Activated naive CD4-positive, alpha-beta T cell treated with anti-CD3 and anti-CD28 coated beads, Interleukin-2, amount 50 U/mL, for 24 hours (primary cell): ENCODE measurements around the gene ZNF563.
"Not testable (repeated sequence)": the region's sequence is repeated elsewhere in the genome, so short reads cannot be mapped to it uniquely, and the experiment has no call there.

ENCODE experiments used
- H3K27ac Mint-ChIP-seq: one replicate; pipeline ENCODE4 v1.8.0; 2021; ENCODE audit warnings: mild to moderate bottlenecking, mixed read lengths
- H3K27me3 Mint-ChIP-seq: one replicate; pipeline ENCODE4 v1.8.0; 2021; ENCODE audit warnings: mixed read lengths
- H3K36me3 Mint-ChIP-seq: one replicate; pipeline ENCODE4 v1.8.0; 2021; ENCODE audit warnings: mixed read lengths
- H3K4me1 Mint-ChIP-seq: one replicate; pipeline ENCODE4 v1.8.0; 2021; ENCODE audit warnings: mixed read lengths
- H3K4me3 Mint-ChIP-seq: one replicate; pipeline ENCODE4 v1.8.0; 2021; ENCODE audit warnings: mild to moderate bottlenecking, mixed read lengths
- H3K9me3 Mint-ChIP-seq: one replicate; pipeline ENCODE4 v1.8.0; 2021; ENCODE audit warnings: mixed read lengths

ZNF563 gene

GRCh38 chr19:12333162-12334159, at the start of gene ZNF563:
ZNF563 (minus strand) TSS chr19:12333633; CDS start chr19:12333482, 151 bp downstream.
- Mint-ChIP-seq H3K27me3 (no peaks in the 10 kb centered on the region), H3K27ac (peak within 1 kb of the TSS; percentile 97), H3K36me3 (peaks cover 4% of the 10 kb centered on the region), H3K4me3 (peak within 1 kb of the TSS; percentile 97), H3K9me3 (no peaks in the 10 kb centered on the region), H3K4me1 (peaks cover 45% of the 10 kb centered on the region)

- Mint-ChIP-seq H3K27me3 (no peaks in the 10 kb centered on the region), H3K27ac (no peak overlapping the region), H3K4me1 (no peaks in the 10 kb centered on the region), H3K36me3 (peaks cover 39% of the 10 kb centered on the region), H3K4me3 (no peak overlapping the region), H3K9me3 (peaks cover 14% of the 10 kb centered on the region)
Measured at GRCh38 chr19:12380444-12380737, 47.0 kb upstream of the ZNF563 start.

- H3K36me3 Mint-ChIP-seq = peaks cover 37% of the 10 kb centered on the region
- H3K4me3 Mint-ChIP-seq = no peak overlapping the region
- H3K27me3 Mint-ChIP-seq = no peaks in the 10 kb centered on the region
- H3K9me3 Mint-ChIP-seq = peaks cover 14% of the 10 kb centered on the region
- no peak overlapping the region for H3K27ac Mint-ChIP-seq
- H3K4me1 Mint-ChIP-seq = no peaks in the 10 kb centered on the region
Measured at GRCh38 chr19:12379732-12380443, 46.5 kb upstream of the ZNF563 start.

- no peaks in the 10 kb centered on the region for H3K27me3 Mint-ChIP-seq
- H3K27ac Mint-ChIP-seq = no peak overlapping the region
- H3K4me3 Mint-ChIP-seq = no peak overlapping the region
- no peaks in the 10 kb centered on the region for H3K4me1 Mint-ChIP-seq
- peaks cover 13% of the 10 kb centered on the region for H3K36me3 Mint-ChIP-seq
- H3K9me3 Mint-ChIP-seq = peaks cover 7% of the 10 kb centered on the region
Measured at GRCh38 chr19:12374026-12374425, 40.6 kb upstream of the ZNF563 start.

- Mint-ChIP-seq H3K9me3 (no peaks in the 10 kb centered on the region), H3K27ac (peak within 1 kb of the TSS; percentile 68), H3K4me1 (peaks cover 22% of the 10 kb centered on the region), H3K27me3 (no peaks in the 10 kb centered on the region), H3K4me3 (peak within 1 kb of the TSS; percentile 98), H3K36me3 (no peaks in the 10 kb centered on the region)
Measured at GRCh38 chr19:12365236-12366162, 32.1 kb upstream of the ZNF563 start, which contains the start of gene ZNF442. ZNF442 (minus strand) TSS chr19:12365683; CDS start chr19:12363631, 2,052 bp downstream.

- H3K27ac Mint-ChIP-seq = peak overlapping the region; percentile 68
- H3K27me3 Mint-ChIP-seq = no peaks in the 10 kb centered on the region
- no peaks in the 10 kb centered on the region for H3K36me3 Mint-ChIP-seq
- H3K4me1 Mint-ChIP-seq = peaks cover 22% of the 10 kb centered on the region
- no peaks in the 10 kb centered on the region for H3K9me3 Mint-ChIP-seq
- H3K4me3 Mint-ChIP-seq = peak overlapping the region; percentile 98
Measured at GRCh38 chr19:12364391-12365235, 31.2 kb upstream of the ZNF563 start.

GRCh38 chr19:12362236-12362635, 28.8 kb upstream of the ZNF563 start:
- peaks cover 22% of the 10 kb centered on the region for H3K4me1 Mint-ChIP-seq
- not testable (repeated sequence) for H3K27ac Mint-ChIP-seq, H3K36me3 Mint-ChIP-seq, H3K9me3 Mint-ChIP-seq, H3K4me3 Mint-ChIP-seq, H3K27me3 Mint-ChIP-seq

GRCh38 chr19:12353375-12353774, 19.9 kb upstream of the ZNF563 start:
- H3K4me1 Mint-ChIP-seq = no peaks in the 10 kb centered on the region
- H3K36me3 Mint-ChIP-seq = peaks cover 38% of the 10 kb centered on the region
- H3K27ac Mint-ChIP-seq = no peak overlapping the region
- H3K9me3 Mint-ChIP-seq = peaks cover 24% of the 10 kb centered on the region
- no peak overlapping the region for H3K4me3 Mint-ChIP-seq
- no peaks in the 10 kb centered on the region for H3K27me3 Mint-ChIP-seq

GRCh38 chr19:12350890-12351197, 17.4 kb upstream of the ZNF563 start:
- no peak overlapping the region for H3K27ac Mint-ChIP-seq
- H3K36me3 Mint-ChIP-seq = peaks cover 36% of the 10 kb centered on the region
- no peaks in the 10 kb centered on the region for H3K27me3 Mint-ChIP-seq
- no peaks in the 10 kb centered on the region for H3K4me1 Mint-ChIP-seq
- no peak overlapping the region for H3K4me3 Mint-ChIP-seq
- peaks cover 24% of the 10 kb centered on the region for H3K9me3 Mint-ChIP-seq

GRCh38 chr19:12350185-12350889, 16.9 kb upstream of the ZNF563 start:
- Mint-ChIP-seq H3K27ac (no peak overlapping the region), H3K4me3 (no peak overlapping the region), H3K36me3 (peaks cover 36% of the 10 kb centered on the region), H3K4me1 (no peaks in the 10 kb centered on the region), H3K27me3 (no peaks in the 10 kb centered on the region), H3K9me3 (peaks cover 24% of the 10 kb centered on the region)

GRCh38 chr19:12346896-12347295, 13.5 kb upstream of the ZNF563 start:
- Mint-ChIP-seq H3K36me3 (peaks cover 25% of the 10 kb centered on the region), H3K4me1 (no peaks in the 10 kb centered on the region), H3K9me3 (peaks cover 11% of the 10 kb centered on the region), H3K27ac (no peak overlapping the region), H3K4me3 (no peak overlapping the region), H3K27me3 (no peaks in the 10 kb centered on the region)

- Mint-ChIP-seq H3K36me3 (peaks cover 14% of the 10 kb centered on the region), H3K9me3 (peaks cover 4% of the 10 kb centered on the region)
Measured at GRCh38 chr19:12345197-12345596, 11.8 kb upstream of the ZNF563 start.

GRCh38 chr19:12331211-12331941, 2.1 kb downstream of the ZNF563 start:
- peak overlapping the region; percentile 97 for H3K4me3 Mint-ChIP-seq
- peaks cover 63% of the 10 kb centered on the region for H3K4me1 Mint-ChIP-seq
- H3K9me3 Mint-ChIP-seq = no peaks in the 10 kb centered on the region

More at GRCh38 chr19:12345197-12345596, 11.8 kb upstream of the ZNF563 start:
- Mint-ChIP-seq H3K4me1 (no peaks in the 10 kb centered on the region), H3K27ac (no peak overlapping the region), H3K27me3 (no peaks in the 10 kb centered on the region), H3K4me3 (no peak overlapping the region)

More at GRCh38 chr19:12331211-12331941, 2.1 kb downstream of the ZNF563 start:
- peak overlapping the region; percentile 95 for H3K27ac Mint-ChIP-seq
- H3K36me3 Mint-ChIP-seq = peaks cover 10% of the 10 kb centered on the region
- H3K27me3 Mint-ChIP-seq = no peaks in the 10 kb centered on the region
